Measurements from ENCODE around the gene TMF1. TPM values are rescaled to one million over a fixed set of nuclear protein-coding genes. Genes with fewer than 3 reads are reported as not detected.

The TMF1 gene
- total and polyA plus RNA-seq, 10 of the 15 experiments (the other 5 are each of a cell fraction or from before 2014, with no cell fraction given): 7.1 to 24.5 (median 18.6) TPM

DNA sequence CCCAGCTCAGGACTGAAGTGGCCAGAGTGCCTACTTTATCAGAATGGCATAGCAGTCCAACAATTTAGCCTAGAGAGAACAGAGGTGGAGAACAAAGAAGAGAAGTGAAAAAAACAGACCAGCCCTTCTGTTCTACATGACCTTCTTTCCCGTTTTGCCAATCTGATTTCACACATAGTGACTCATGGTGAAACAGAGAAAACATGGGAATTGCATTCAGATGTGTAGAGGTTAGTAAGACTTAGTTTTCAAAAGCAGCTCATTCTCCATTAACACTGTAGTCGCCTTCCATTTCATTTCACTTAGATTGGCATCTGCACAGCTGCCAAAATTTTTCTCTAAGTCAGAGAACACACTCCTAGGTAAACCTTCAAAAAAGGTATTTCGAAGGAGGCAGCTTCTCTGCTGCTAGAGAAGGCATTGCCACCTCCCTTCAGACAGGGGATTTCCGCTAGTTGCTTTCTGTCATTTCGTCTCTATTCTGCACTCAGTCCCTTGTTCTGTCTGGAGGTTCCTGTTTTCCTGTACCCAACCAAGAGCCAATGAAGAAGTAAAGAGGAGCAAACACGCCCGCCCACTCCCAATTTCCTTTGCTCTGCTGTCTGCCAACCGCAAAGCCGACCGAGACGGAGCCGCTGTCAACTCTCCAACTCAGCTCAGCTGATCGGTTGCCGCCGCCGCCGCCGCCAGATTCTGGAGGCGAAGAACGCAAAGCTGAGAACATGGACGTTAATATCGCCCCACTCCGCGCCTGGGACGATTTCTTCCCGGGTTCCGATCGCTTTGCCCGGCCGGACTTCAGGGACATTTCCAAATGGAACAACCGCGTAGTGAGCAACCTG is 32.4 kb upstream of the TMF1 start, which contains the start of gene ARL6IP5 (continued):
- TF ChIP-seq ZNF274 (IDR thresholded peaks at IDR 0.05; ENCODE audit: insufficient read depth, insufficient read length): no peak
- TF ChIP-seq CHD1 (IDR thresholded peaks at IDR 0.05; ENCODE audit: low read depth, low read length): no peak
- 0 out of 2 replicates have a peak, but pooled peaks have one; percentile 26 for TF ChIP-seq BCL11A (IDR thresholded peaks at IDR 0.05; ENCODE audit: low read depth, low read length)
- TF ChIP-seq EP300 (IDR thresholded peaks at IDR 0.05; ENCODE audit: borderline replicate concordance in 1 of 2, control insufficient read depth in 1 of 2, low read depth in 2 of 2, low read length in 2 of 2): peak; percentile 22 to 65; a peak in 1 of 4 replicates
- 0 out of 2 replicates have a peak, but pooled peaks have one; percentile 37 for TF ChIP-seq CHD2 (IDR thresholded peaks at IDR 0.05; ENCODE audit: borderline replicate concordance, low read depth, low read length)
- TF ChIP-seq ZBTB4 (CRISPR knock-in tag; IDR thresholded peaks at IDR 0.05): no peak
- peak; percentile 73; the same call in 1 of the 2 replicates for TF ChIP-seq MXI1 (IDR thresholded peaks at IDR 0.05; ENCODE audit: low read depth, low read length)
- no peak for TF ChIP-seq WRNIP1 (IDR thresholded peaks at IDR 0.05; ENCODE audit: borderline replicate concordance, low read depth, low read length)
- TF ChIP-seq TCF12 (IDR thresholded peaks at IDR 0.05; ENCODE audit: low read depth, low read length): peak; percentile 31; the same call in 1 of the 2 replicates
- no peak for TF ChIP-seq HDAC6 (IDR thresholded peaks at IDR 0.05; ENCODE audit: unreplicated experiment)
- TF ChIP-seq JUNB (IDR thresholded peaks at IDR 0.05): 0 out of 2 replicates have a peak, but pooled peaks have one; percentile 31
- TF ChIP-seq MYB (IDR thresholded peaks at IDR 0.05; ENCODE audit: borderline replicate concordance, low read depth, low read length): no peak
- TF ChIP-seq CEBPB (IDR thresholded peaks at IDR 0.05; ENCODE audit: borderline replicate concordance in 1 of 2, low read depth in 2 of 2, low read length in 2 of 2): peak in 1 of 2 experiments; percentile 56; a peak in 1 of 4 replicates
- peak; percentile 18; the same call in 1 of the 2 replicates for TF ChIP-seq RB1 (IDR thresholded peaks at IDR 0.05; ENCODE audit: borderline replicate concordance)
- TF ChIP-seq, protein P1, sequence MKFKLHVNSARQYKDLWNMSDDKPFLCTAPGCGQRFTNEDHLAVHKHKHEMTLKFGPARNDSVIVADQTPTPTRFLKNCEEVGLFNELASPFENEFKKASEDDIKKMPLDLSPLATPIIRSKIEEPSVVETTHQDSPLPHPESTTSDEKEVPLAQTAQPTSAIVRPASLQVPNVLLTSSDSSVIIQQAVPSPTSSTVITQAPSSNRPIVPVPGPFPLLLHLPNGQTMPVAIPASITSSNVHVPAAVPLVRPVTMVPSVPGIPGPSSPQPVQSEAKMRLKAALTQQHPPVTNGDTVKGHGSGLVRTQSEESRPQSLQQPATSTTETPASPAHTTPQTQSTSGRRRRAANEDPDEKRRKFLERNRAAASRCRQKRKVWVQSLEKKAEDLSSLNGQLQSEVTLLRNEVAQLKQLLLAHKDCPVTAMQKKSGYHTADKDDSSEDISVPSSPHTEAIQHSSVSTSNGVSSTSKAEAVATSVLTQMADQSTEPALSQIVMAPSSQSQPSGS (IDR thresholded peaks at IDR 0.05; ENCODE audit: low read length): peak; percentile 21; the same call in 1 of the 2 replicates
- TF ChIP-seq, protein P2, sequence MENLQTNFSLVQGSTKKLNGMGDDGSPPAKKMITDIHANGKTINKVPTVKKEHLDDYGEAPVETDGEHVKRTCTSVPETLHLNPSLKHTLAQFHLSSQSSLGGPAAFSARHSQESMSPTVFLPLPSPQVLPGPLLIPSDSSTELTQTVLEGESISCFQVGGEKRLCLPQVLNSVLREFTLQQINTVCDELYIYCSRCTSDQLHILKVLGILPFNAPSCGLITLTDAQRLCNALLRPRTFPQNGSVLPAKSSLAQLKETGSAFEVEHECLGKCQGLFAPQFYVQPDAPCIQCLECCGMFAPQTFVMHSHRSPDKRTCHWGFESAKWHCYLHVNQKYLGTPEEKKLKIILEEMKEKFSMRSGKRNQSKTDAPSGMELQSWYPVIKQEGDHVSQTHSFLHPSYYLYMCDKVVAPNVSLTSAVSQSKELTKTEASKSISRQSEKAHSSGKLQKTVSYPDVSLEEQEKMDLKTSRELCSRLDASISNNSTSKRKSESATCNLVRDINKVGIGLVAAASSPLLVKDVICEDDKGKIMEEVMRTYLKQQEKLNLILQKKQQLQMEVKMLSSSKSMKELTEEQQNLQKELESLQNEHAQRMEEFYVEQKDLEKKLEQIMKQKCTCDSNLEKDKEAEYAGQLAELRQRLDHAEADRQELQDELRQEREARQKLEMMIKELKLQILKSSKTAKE (IDR thresholded peaks at IDR 0.05; ENCODE audit: low read depth, poor library complexity, severe bottlenecking): peak; percentile 88
- TF ChIP-seq CREB1 (IDR thresholded peaks at IDR 0.05; ENCODE audit: low read depth): peak; percentile 81
- peak; percentile 57; the same call in 1 of the 3 replicates for TF ChIP-seq POU2F2 (IDR thresholded peaks at IDR 0.05; ENCODE audit: borderline replicate concordance, low read depth, low read length)
- peak; percentile 71; the same call in 1 of the 2 replicates for TF ChIP-seq GATAD2B (conservative IDR thresholded peaks at IDR 0.05; ENCODE audit: low read depth)
- TF ChIP-seq SREBF1 (IDR thresholded peaks at IDR 0.05; ENCODE audit: low read length): no peak

Data from GM12878 (cell line).